H1 (cell line): ENCODE results near the gene PLCB1. TPM values are rescaled to one million over a fixed set of nuclear protein-coding genes. Genes with fewer than 3 reads are reported as not detected.

Experiments used
- BACH1 ChIP-seq: IDR thresholded peaks from 2 replicates; pipeline ENCODE4 v1.6.1; 2012; ENCODE audit warnings: low read length, improper control_type of control experiment
- polyA plus RNA-seq, 7 experiments: library from polyadenylated mRNA; depleted of rRNA in 3 of 7; stranded (reverse) in 5 of 7; unstranded in 2 of 7; fragments of >200 nt in 5 of 7; fragments of 200-250 nt in 2 of 7; gene quantifications; 1 replicate in 5 of 7; 2 replicates in 1 of 7; 4 replicates in 1 of 7; pipeline versions ENCODE4 v1.2.1 to v1.2.3, GENCODE V29; 2011 to 2013; ENCODE audit warnings: missing spikeins in 2 of 7, mixed read lengths in 2 of 7
- total RNA-seq: library from RNA; stranded (reverse); fragmentation: NEBNext Ultra II Directional; extraction: Animal tissue kit (Norgen Biotek cat#: 25700); gene quantifications from 2 replicates; pipeline ENCODE4 v1.2.1, GENCODE V29; 2021

Gene PLCB1
- total and polyA plus RNA-seq, 2 of the 8 experiments (the other 6 are each of a cell fraction or from before 2014, with no cell fraction given): 2.6 to 9.1 TPM

- no peak for TF ChIP-seq BACH1
- TF ChIP-seq, all 59 proteins: peak for 0
Measured at GRCh38 chr20:8913456-8913855, 781.4 kb downstream of the PLCB1 start (continued).
